Epidermal melanocyte (primary cell): ENCODE data around the gene RPS21.

Experiments used
- DNase-seq: peaks from one replicate; pipeline ENCODE4 v3.0.0; 2011; ENCODE audit warnings: low spot score; ENCODE audit not compliant: insufficient read length

The RPS21 gene

DNA sequence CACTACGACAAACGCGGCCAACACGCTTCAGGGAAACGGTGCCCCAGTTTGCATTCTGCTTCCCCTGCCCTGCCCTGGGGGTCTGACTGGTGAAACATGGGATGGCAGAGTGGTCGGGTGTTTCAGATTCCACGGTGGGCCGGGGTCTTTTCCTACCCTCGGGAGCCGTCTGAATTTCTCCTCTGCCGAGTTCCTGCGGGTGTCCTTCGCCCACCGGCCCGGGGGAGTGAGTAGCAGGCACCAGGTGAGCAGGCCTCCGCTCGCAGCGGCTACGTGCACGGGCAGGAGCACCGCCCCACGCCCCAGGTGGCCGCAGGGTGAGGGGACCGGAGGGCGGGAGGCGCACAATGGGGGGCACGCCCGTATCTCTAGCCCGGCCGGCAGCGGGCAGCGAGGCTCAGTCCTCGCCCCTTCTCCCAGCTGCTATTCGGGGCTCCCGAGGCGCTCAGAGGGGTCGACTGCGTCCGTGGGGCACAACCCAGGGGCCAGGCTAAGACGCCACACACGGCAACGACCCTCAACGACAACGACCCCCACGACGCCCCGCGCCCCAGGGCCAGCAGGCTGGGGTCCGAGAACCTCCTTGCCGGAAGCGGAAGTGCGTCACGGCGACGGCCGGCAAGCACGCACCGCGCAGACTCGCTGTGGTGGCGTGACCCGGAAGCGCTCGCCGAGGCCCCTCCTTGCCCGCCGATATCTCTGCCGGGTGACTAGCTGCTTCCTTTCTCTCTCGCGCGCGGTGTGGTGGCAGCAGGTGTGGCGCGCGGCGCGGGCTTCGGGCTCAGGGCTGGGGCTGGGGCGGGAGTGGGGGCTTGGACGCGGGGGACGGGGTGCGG, at the start of gene RPS21:
RPS21 (plus strand) TSS at position 721 of the 836 bp plus-strand sequence. CDS start 236 bp downstream, outside the sequence.
- DNase-seq = peak; percentile 96

GRCh38 chr20:62337558-62338293, 49.2 kb upstream of the RPS21 start:
- no peak for DNase-seq

GRCh38 chr20:62338294-62338620, 48.6 kb upstream of the RPS21 start:
- DNase-seq = no peak

DNA sequence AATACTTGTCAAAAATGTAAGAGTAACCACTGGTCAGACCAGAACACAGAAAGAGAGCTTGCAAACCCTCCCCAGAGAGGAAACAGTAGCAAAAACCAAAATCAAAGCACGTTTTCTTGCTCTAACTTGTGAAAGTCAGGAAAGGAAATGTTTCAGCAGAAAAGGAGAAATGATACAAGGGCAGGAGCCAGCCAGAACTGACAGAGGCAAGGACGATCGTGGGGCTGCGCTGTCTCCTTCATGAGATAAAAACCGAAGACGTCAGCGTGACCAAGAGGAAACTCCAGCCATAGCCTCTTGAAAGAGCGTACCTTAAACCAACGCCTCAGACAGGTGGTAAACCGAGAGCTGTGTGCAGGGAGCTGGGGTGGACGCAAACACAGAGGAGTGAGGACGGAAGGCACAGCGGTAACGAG, 47.2 kb upstream of the RPS21 start:
- DNase-seq = no peak

DNA sequence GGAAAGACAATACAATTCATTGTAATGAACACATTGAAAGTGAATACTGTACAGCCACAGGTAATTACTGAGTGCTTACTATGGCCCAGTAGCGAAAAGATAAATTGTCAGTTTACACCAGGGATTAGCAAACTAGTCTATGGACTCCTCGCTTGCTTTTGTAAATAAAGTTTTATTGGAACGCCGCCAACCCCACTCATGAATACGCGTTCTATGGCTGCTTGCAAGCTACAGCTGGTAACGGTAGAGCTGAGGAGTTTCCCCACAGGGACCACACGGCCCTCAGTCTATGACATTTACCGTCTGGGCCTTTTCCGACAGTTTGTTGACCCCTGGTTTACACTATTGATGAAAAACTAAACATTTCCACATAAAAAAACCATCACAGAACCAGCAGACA, 44.0 kb upstream of the RPS21 start:
- DNase-seq = no peak

GRCh38 chr20:62344092-62344491, 42.8 kb upstream of the RPS21 start:
- DNase-seq = no peak

- no peak for DNase-seq
These were observed 42.1 kb upstream of the RPS21 start for GRCh38 chr20:62344782-62345181.

- no peak for DNase-seq
These were observed 41.1 kb upstream of the RPS21 start for GRCh38 chr20:62345681-62346370.

- no peak for DNase-seq
These were observed 40.3 kb upstream of the RPS21 start for GRCh38 chr20:62346398-62347150.

GRCh38 chr20:62347151-62347404, 39.8 kb upstream of the RPS21 start:
- no peak for DNase-seq

DNA sequence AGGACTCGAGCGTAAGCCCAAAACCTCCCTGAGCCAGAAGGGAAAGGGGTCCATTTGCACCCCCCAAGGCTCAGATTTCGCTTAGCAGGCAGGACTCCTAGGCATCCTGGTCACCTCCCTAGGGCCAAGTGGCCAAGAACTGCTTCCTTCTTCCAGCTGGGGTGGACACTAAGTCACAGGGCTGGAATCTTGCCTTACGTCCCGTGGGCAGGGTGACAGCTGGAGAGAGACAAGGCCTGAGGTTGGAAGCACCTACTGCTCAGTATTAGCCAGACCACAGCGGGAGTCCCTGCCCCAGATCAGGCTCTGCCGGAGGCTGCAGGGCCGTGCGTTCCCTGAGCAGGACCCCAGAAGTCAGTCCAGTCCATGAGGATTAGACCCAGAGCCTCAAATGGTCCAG, 39.5 kb upstream of the RPS21 start:
- DNase-seq = no peak

- DNase-seq = no peak
These were observed 38.3 kb upstream of the RPS21 start for GRCh38 chr20:62348604-62349003.

DNA sequence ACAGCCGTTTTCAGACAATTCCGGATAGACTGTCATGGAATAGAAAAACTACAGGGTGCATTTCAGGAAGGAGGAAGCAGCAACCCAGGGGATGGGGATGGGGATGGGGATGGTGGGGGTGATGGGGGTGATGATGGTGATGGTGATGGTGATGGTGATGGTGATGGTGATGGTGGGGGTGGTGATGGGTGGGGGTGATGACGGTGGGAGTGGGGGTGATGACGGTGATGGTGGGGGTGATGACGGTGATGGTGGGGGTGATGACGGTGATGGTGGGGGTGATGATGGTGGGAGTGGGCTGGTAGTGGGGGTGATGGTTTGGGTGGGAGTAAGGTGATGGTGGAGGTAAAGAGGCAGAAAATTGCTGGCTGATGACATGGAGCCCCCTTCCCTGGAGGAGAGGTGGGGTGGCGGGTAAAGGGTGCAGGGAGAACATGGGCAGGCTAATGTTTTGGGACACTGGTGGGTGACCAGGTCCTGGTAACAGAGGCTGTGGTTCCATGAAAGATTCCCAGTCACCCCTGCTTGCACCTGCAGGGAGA, 37.3 kb upstream of the RPS21 start:
- DNase-seq = no peak

DNA sequence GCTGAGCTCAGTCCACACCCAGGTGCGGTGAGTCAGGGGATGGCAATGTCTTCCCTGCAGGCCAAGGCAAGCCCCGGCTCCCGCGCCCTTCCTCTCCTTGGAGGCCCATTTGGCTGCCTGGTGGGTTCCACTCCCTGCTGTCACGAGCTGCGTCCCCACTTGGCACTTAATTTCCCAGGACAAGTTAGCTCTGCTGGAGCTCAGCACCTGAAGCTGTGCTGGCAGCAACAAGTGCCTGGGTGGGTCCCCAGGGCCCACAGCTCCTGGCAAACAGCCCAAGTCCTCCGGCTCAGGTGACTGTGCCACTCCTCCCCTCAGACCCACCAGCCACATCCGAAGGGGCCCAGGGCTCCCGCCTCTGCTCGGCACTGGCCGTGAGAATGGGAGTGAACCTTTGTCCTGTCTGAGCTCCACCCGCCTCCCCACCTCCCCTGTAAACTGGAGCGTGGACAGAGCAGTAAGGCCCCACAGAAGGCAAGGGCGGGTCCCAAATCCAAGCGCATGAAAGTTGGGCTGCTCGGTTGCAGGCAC, 36.7 kb upstream of the RPS21 start:
- DNase-seq = no peak

DNA sequence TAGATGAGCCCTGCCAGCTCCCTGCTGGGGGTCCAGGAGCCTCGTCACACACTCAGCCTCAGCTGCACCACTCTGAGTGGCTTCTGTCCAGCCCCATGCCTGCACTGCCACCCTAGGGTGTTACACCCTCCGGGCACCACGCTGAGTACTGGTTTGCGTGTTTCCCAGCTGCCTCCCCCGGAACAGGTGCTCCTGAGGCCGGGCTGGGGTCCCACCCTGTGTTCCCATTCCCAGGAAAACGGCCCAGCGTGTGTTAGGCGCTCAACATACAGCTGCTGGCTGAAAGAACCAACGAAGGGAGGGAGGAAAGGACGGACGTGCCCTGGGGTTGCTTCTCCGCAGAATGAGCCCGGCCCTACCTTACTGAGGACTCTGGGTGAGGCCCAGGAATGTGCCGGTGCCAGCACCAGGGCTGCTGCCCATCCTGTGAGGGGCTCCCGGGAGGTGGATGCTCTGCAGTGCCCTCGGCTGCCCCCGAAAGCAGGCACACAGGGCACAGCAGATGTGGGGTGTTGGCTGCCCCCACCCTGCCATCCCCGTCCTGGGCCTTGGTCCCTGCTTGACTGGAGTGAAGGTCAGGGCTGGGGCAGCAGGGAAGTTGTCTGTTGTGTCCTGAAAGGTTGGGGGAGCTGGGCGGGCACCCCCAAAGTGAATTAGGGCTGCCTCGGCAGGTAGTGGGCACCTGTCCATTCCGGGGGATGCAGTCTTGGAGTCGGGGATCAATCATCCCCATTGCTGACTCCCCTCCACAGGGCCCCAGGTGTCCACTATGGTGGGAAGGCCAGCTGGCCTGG, 36.1 kb upstream of the RPS21 start:
- DNase-seq = no peak

DNA sequence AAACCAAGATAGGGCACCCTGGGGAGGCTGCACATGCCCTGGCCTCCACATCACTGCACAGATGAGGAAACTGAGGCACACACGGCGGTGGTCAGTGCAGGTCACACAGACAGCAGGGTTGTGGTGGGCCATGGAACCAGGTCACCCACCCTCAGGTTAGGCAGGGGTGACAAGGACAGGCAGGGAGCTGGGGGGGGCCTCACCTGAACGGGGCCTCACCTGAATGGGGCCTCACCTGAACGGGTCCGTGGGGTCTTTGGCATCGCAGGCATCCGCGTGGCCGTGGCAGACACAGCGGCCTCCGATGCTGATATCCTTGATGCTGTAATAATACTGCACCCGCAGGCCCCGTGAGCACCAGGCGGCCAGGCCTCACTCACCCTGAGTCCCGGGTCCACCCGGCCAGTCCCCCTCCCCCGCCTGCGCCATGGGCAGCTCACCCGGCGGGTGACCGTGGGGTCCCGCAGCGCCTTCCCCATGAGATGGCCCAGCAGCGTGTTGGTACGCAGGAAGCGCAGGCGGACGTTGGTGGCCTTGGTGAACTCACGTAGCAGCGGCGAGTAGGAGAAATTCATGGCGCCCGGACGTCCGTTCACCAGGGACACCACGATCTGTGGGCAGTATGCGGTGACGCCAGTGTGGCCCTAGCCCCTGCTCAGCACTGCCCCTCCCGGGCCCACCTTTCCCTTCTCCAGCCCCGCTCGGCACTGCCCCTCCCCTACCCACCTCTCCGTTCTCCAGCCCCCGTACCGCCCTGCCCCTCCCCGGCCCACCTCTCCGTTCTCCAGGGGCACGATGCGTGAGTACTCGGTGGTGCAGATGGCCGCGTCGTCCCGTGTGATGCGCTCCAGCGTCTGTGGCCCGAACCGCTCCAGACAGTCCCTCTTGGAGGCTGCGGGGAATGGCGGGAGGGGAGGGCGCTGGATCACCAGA, 35.2 kb upstream of the RPS21 start:
- DNase-seq = no peak

- DNase-seq = no peak
These were observed 34.3 kb upstream of the RPS21 start for GRCh38 chr20:62352402-62353288.

- DNase-seq = no peak
These were observed 33.4 kb upstream of the RPS21 start for GRCh38 chr20:62353289-62354030.
